Stimulated activated CD8-positive, alpha-beta memory T cell treated with anti-CD3 and anti-CD28 coated beads, Interleukin-4, amount 100 ng/mL, for 4 hours (primary cell): Measurements from ENCODE around the gene GABBR2.
"Not testable (repeated sequence)": the region's sequence is repeated elsewhere in the genome, so short reads cannot be mapped to it uniquely, and the experiment has no call there.

Experiments
- DNase-seq, 2 donors: peaks; one replicate each; pipeline ENCODE4 v3.0.0-alpha.2; 2020; ENCODE audit warnings: low read depth in 2 of 2, low spot score in 1 of 2

The GABBR2 gene

DNA sequence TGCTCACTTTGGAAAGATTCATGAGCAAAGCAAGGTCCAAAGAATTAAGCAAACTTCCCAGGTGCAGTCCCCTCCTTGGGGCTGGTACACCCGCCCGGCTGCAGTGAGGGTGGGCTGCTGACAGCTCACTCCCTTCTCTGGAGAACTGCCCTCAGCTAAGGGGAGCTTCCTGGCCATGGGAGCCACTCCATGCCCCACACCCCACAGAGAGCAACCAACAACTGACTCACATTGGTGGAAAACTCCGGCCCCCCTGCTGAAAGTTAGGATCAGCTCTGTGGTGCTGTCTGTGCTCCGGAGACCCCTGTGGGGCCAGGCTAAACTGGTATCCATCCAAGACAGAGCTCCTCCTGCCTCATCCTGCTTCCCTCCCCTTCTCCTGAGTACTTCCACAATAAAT lies 223.0 kb downstream of the GABBR2 start:
- no peak for DNase-seq

- no peak for DNase-seq
Observed at GRCh38 chr9:98484162-98484561, 224.6 kb downstream of the GABBR2 start.

DNA sequence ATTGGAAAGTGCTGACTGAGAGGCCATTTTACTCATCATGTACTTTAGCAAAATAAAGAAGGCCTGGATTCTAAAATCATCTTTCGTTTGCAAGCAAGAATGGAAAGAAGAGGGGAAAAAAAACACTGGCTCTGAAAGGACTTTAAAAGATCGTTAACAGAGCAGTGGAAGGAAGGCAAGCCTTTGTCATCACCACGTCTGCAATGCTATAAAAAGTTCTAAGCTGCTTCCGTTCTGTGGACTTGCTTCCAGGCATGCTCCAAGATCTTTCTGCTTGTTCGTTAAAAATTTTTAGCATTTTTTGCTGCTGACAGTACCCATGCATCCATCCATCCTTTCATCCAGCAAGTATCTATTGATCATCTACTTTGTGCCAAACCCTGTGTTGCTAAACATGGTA lies 226.5 kb downstream of the GABBR2 start:
- DNase-seq: no peak

GRCh38 chr9:98481676-98482075 lies 227.1 kb downstream of the GABBR2 start:
- no peak for DNase-seq

DNA sequence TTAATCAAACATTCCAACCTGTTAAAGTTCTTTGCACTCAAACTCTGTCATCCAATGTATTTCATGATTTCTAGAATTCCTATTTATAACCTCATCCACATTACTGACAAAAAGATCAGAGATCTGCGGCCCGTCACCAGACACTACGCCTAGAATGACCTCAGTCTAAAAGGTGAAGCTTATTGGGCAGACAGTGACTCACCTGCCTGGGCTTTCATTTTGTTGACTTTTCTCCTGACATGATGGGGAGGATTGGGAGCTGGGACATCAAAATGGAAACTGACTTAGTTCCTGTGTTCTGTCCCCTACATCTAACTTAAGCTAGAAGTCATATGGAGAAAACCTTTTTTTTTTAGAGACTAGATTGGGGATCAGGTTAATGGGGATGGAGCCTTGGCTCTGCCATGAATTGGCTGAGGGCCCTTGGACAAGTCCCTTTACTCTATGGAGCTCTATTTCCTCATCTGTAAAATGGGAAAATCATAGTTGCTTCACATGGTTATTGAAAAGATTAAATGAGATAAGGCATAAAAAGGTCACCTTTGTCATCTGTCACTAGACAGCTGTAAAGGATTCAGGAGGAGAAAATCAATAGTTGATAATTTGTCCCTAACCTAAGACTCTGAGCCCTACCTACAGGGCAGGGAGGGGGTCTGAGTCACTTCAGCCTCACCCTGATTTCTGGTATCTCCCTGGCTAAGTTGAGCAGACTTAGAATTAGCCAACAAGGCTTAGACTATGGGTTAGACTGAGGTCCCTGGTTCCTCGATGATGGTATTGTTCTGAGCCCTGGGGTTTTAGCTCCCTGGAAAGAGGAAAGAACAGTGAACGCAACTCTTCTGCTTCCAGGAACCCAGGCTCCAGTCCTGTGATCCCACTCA lies 228.5 kb downstream of the GABBR2 start:
- no peak for DNase-seq

DNA sequence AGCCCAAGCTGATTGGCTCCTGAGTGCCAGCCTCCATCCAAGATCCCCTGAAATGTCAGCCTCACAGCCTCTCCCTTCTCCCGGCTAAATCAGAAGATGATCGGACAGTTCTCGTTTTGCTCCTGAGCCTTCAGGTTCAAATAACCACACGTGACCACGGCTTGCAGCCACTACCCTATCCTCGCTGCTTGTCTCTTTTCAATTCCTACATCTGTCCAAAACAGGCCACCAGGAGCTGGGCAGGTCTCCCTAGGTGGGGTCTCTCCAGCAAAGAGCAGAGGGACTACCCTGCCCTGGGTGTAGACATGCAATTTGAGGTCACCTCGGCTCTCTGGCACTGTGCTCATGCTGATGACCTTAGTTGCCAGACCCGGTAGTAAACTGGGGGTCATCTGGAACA lies 229.3 kb downstream of the GABBR2 start:
- no peak for DNase-seq

DNA sequence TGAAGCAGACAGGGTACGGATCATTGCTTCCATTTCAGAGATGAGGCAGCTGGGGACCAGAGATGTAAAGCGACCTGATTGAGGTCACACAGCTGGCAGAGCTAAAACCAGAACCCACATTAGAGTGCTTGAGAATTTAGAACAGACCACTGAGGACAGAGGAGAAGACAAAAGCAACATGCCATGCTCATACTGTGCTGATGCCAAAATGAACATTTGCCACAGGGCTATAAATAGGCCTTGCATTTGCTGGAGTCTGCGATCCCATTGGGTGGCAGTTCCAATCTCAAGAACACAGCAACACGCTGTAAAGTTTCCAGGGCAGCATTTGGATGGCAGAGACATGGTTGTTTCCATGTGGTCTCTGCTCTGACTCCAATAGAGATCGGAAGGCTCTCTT lies 230.9 kb downstream of the GABBR2 start:
- DNase-seq: no peak

- DNase-seq: no peak
Observed at GRCh38 chr9:98472216-98472615, 236.5 kb downstream of the GABBR2 start.

DNA sequence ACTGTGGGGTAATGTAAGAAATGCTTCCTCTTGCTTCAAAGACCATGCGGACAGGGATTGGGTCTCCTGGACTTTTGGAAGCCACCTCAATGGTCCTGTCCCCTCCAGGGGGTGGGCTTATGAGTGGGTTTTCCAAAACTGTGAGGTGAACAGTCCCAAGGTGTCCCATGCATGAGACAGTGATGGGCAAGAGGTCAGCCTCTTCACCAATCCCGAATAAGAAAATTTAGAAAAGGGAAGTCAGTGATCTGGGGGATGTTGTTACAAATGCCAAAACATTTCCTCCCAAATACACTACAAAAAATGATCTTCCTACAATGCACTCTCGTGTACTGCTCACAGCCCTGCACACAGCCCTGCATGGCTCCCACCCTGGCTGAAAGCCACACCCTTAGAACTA lies 237.6 kb downstream of the GABBR2 start:
- DNase-seq: no peak

DNA sequence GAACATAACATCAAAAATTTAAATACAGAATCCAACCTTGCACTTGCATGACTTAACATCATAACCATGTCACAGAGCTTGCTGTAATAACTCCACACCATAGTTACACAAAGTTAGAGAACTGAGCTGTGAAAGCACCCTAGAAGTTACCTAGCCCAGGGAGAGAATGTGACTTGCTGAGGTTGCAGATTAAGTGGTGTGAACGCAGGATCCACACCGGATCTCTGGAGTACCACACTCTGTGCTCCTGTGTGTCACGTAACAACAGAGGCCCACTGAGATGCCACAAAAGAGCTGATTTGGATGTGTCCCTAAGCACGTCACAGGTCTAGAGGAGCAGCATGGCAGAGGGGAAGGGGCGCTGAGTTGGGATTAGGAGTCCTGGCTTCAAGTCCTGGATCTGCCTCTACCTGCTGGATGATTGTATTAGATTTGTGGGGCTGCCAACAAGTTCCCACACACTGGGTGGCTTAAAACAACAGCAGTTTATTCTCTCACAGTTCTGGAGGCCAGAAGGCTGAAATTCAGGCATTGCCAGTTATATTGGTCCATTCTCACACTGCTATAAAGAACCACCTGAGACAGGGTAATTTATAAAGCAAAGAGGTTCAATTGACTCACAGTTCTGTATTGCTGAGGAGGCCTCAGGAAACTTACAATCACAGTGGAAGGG lies 240.0 kb downstream of the GABBR2 start:
- no peak for DNase-seq

- DNase-seq: no peak
Observed at GRCh38 chr9:98465799-98466198, 242.9 kb downstream of the GABBR2 start.

DNA sequence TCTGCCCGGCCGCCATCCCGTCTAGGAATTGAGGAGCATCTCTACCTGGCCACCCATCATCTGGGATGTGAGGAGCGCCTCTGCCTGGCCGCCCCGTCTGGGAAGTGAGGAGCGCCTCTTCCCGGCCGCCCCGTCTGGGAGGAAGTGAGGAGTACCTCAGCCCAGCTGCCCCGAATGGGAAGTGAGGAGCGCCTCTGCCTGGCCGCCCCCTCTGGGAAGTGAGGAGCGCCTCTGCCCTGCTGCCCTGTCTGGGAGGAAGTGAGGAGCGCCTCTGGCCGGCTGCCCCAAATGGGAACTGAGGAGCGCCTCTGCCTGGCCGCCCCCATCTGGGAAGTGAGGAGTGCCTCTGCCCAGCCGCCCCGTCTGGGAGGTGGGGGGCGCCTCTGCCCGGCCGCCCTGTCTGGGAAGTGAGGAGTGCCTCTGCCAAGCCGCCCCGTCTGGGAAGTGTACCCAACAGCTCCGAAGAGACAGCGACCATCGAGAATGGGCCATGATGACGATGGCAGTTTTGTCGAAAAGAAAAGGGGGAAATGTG lies 244.5 kb downstream of the GABBR2 start:
- DNase-seq: not testable (repeated sequence)

DNA sequence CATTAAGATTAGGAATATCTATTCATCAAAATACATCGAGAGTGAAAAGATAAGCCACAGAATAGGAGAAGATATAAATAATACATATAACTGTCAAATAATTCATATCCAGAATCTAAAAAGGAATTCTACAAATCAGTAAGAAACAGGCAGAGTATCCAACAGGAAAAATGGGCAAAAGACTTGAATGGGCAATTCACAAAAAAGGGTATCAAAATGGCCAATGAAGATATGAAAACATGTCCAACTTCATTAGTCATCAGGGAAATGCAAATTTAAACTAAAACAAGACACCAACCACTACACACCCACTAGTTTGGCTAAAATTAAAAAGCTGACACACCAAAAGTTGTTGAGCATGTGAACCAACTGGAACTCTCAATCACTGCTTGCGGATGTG lies 246.4 kb downstream of the GABBR2 start:
- DNase-seq: no peak

- no peak for DNase-seq
Observed at GRCh38 chr9:98460704-98461103, 248.0 kb downstream of the GABBR2 start.

DNA sequence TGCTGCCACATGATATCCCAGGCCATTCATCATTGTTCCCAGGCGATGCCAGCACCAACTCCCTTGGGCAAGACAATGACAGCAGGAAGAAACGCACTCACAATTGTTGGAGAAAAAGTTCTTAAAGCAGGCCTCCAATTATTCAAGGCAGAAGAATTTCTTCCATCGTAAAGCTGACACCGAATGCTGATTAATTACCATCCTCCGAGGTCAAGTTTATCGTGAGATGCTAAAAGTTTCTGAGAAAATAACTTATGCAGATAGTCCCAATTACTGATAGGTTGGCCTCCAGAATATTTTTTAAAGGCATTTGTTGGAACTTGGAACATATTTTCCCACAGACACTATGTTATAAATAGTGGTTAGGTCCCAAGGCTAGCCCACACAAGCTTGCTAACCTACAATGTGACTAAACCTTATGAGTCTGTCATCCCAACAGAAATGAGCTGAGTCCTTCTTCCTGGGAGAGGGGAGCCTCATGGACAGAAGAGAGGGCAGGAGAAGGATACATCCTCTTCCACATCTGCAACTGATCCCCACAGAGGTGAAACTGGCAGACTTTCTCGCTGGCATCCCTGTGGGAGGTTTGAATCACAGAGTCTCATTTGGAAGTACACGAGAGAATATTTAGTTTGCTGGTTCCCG lies 250.9 kb downstream of the GABBR2 start:
- DNase-seq: no peak

DNA sequence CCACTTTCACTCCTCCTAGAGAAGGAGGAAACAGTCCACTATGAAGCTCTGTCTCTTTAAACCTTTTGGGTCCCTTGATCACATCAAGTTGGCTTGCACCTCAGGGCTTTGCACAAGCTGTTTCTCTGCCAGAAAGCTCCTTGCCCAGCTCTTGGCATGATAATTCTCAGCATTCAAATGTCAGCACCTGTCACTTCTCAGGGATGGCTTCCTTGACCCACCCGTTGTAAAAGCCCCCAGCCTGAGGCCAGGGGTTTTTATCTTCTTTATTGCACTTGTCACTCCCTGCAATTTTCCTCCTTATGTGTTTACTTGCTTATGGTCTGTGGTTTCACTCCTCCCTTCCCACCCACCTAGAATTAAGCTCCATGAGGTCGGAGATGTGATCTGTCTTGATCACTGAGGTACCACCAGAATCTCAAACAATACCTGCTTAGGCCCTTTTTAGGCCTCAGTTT lies 252.6 kb downstream of the GABBR2 start:
- DNase-seq: no peak

DNA sequence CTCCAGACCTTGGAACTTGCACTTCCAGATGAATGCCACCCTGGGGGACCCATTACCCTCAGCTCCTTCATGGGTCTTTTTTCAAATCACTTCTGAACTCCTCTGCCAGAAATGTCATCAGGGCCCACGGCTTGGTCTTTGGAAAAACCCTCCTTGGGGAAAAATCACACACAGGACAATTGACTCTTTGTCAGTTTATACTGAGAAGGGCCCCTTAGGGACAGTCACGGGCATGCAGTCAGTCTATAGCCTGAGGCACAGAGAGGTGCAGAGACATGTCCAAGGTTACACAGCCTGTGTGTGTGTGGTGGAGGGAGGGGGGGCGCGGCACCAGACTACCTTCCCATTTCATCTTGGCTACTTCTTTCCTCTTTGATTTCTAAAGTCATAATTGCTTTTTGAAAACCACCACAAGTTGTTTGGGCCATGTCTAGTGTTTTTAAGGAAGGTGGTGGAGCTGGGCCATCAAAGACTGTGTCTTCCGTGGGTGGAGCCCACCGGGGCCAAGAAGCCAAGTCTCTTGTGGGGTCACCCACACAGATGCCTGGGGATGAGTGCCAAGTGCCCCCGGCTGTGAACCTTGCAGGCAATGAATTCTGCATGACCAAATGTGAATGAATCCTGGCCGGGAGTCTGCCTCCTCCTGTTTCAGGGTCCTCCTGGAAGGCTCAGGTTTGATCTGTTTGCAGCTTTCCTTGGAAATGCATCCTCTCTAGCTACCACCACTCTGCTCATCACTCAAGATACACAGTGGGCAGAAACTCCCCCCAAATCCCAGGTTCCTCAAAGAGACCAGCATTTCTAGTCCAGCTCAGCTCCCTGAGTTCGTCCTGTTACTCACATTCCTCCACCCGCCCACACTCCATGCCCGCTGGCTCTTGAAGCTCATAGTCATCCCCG lies 253.2 kb downstream of the GABBR2 start:
- no peak for DNase-seq

DNA sequence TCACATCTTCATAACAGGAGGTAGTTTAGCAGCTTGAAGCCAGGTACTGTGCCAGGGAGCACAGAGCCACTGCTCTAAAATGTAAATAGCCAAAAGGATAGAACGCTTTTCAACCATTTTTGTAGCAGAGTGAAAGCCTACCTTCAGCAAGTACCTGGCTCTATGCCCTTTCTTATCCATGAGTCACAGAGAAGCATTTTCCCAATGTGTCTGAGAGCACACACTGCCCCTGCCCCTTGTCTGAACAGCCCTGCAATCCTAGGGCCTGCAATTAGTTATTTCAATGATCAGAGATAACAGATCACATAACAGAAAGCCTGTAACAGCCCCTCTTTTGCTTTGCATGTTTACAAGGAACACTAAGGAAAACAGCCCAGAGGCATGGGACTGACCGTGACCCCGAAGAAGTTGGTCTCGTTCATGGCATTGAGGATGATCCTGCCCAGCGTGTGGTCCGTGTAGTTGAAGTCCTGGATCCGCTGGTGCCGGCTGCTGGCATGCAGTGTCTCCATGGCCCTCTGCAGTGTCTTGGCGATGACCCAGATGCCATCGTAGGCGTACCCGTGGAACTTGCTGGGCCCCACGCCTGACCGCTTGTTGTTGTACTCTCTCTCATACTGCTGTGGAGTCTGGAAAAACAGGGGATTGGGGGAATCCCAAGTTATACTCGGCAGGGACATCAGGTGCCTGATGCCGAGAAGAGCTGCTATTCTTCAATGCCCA lies 255.0 kb downstream of the GABBR2 start:
- no peak for DNase-seq

DNA sequence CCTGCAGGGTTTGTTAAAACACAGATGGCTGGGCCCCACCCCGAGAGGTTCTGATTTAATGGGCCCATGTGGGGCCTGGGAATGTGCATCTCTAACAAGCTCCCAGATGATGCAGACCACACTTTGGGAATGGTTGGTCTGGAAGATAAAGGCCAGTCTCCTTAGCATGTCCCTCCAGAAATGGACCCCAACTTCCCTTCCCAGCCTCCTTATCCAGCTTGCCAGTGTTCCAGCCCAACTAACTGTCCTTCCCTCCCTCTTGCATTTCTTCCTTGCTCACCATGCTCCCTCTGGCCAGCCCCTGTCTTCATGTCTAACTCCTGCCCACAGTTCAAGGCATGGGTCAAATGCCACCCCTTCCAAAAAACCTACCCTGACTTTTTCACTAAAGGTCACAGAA lies 257.2 kb downstream of the GABBR2 start:
- DNase-seq: no peak

DNA sequence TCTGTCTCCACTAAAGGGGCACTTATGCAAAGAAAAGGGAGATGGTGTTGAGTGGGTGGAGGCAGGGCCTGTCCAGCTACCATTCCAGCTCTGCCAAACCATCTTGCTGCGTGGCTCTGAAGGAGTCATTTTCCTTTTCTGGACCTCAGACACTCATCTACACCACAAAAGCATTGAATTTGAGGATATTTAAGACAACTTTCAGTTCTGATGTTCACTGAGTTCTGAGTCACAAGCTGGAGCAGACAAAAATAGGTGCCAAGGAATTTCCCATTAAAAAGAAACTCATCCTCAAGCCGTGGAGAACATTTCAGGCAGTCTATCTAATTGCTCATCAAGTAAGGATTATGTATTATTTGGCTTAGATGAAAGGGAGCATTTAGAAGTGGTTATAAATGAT lies 258.2 kb downstream of the GABBR2 start:
- no peak for DNase-seq
